MM.1S (cell line): ENCODE data around the gene MYRF.

Source experiments
- DNase-seq: peaks from one replicate; pipeline ENCODE4 v3.0.0-alpha.2; 2015
- H2AFZ ChIP-seq: fragments of 300-600 bp; sonication (generic); 2 replicates; pipeline ENCODE4 v1.6.0; 2016; ENCODE audit warnings: antibody characterized with exemption, low read length
- H3F3A ChIP-seq: fragments of 300-600 bp; sonication (generic); 2 replicates; pipeline ENCODE4 v1.6.1; 2016; ENCODE audit warnings: mild to moderate bottlenecking, antibody characterized with exemption, low read length, moderate library complexity, mixed read lengths; ENCODE audit not compliant: insufficient read depth
- H3K27ac ChIP-seq: fragments of 300-600 bp; sonication (generic); 2 replicates; pipeline ENCODE4 v1.5.1; 2016; ENCODE audit warnings: mild to moderate bottlenecking, low read length
- H3K27me3 ChIP-seq: fragments of 300-600 bp; sonication (generic); replicated peaks from 2 replicates; pipeline ENCODE4 v1.6.0; 2016; ENCODE audit warnings: low read length; ENCODE audit not compliant: insufficient read depth
- H3K36me3 ChIP-seq: fragments of 300-600 bp; sonication (generic); replicated peaks from 2 replicates; pipeline ENCODE4 v1.6.1; 2016; ENCODE audit warnings: mild to moderate bottlenecking, low read length, mixed read lengths; ENCODE audit not compliant: insufficient read depth
- H3K4me1 ChIP-seq: fragments of 300-600 bp; sonication (generic); 2 replicates; pipeline ENCODE4 v1.6.1; 2016; ENCODE audit warnings: low read length, mixed read lengths
- H3K4me2 ChIP-seq: fragments of 300-600 bp; sonication (generic); 2 replicates; pipeline ENCODE4 v1.6.0; 2016; ENCODE audit warnings: low read depth, low read length
- H3K4me3 ChIP-seq: fragments of 300-600 bp; sonication (generic); 2 replicates; pipeline ENCODE4 v1.5.1; 2016; ENCODE audit warnings: low read length, mixed read lengths
- H3K79me2 ChIP-seq: fragments of 300-600 bp; sonication (generic); 2 replicates; pipeline ENCODE4 v1.6.1; 2016; ENCODE audit warnings: mixed run types, low read length, mixed read lengths
- H3K9ac ChIP-seq: fragments of 300-600 bp; sonication (generic); 2 replicates; pipeline ENCODE4 v1.6.1; 2016; ENCODE audit warnings: low read length, mixed read lengths
- H3K9me2 ChIP-seq: fragments of 300-600 bp; sonication (generic); replicated peaks from 2 replicates; pipeline ENCODE4 v1.6.1; 2016; ENCODE audit warnings: mild to moderate bottlenecking, low read length, mixed read lengths; ENCODE audit not compliant: insufficient read depth
- H3K9me3 ChIP-seq: fragments of 300-600 bp; sonication (generic); replicated peaks from 2 replicates; pipeline ENCODE4 v1.6.1; 2016; ENCODE audit warnings: mild to moderate bottlenecking, low read length, mixed read lengths; ENCODE audit not compliant: insufficient read depth
- H4K20me1 ChIP-seq: fragments of 300-600 bp; sonication (generic); 2 replicates; pipeline ENCODE4 v1.6.1; 2016; ENCODE audit warnings: mild to moderate bottlenecking, low read length, moderate library complexity, mixed read lengths; ENCODE audit not compliant: insufficient read depth
- CTCF ChIP-seq: fragments of 300-600 bp; sonication (generic); IDR thresholded peaks from 2 replicates; pipeline ENCODE4 v1.5.1; 2016; ENCODE audit warnings: antibody characterized with exemption, low read length, mixed read lengths
- EZH2 ChIP-seq: fragments of 300-600 bp; sonication (generic); optimal IDR thresholded peaks from 2 replicates; pipeline ENCODE3; 2017; ENCODE audit warnings: low read depth, mild to moderate bottlenecking, antibody characterized with exemption, low read length, mixed read lengths
- EZH2phosphoT487 ChIP-seq: fragments of 300-600 bp; sonication (generic); IDR thresholded peaks from 2 replicates; pipeline ENCODE4 v1.6.1; 2018; ENCODE audit warnings: antibody characterized with exemption, low read length

MYRF gene

DNA sequence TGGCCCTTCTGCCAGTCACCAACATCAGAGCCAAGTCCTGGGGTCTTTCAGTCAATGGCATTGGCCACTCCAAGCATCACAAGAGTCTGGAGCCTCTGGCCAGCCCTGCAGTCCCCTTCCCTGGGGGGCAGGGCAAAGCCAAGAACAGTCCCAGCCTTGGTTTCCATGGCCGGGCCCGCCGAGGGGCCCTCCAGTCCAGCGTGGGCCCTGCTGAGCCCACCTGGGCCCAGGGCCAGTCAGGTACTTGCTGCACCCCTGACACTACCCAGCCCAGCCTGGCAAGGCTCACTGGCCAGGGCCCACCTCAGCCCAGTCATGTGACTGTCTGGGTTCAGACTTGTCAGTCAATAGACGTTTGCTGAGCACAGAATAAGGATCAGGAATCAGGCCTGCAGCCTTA lies 29.1 kb downstream of the MYRF start:
- DNase-seq = no peak
- Histone ChIP-seq H2AFZ (no peak overlapping the region), H3K79me2 (no peaks in the 10 kb centered on the region), H3K4me2 (no peak overlapping the region), H3K9ac (no peak overlapping the region), H3K27me3 (no peaks in the 10 kb centered on the region), H3K4me3 (no peak overlapping the region), H3K36me3 (no peaks in the 10 kb centered on the region), H3K9me3 (no peaks in the 10 kb centered on the region), H3F3A (no peaks in the 10 kb centered on the region), H3K4me1 (no peaks in the 10 kb centered on the region), H4K20me1 (no peaks in the 10 kb centered on the region), H3K27ac (no peak overlapping the region), H3K9me2 (no peaks in the 10 kb centered on the region)
- TF ChIP-seq CTCF = no peak
- TF ChIP-seq EZH2 = no peak
- no peak for TF ChIP-seq EZH2phosphoT487

GRCh38 chr11:61782299-61782698 lies 29.9 kb downstream of the MYRF start:
- Histone ChIP-seq H3K36me3 (no peaks in the 10 kb centered on the region), H4K20me1 (no peaks in the 10 kb centered on the region)
- TF ChIP-seq EZH2 = no peak
- no peak for TF ChIP-seq EZH2phosphoT487
- no peak for TF ChIP-seq CTCF

GRCh38 chr11:61782841-61783240 lies 30.4 kb downstream of the MYRF start:
- Histone ChIP-seq H3K27me3 (no peaks in the 10 kb centered on the region), H3K36me3 (no peaks in the 10 kb centered on the region), H3K9me3 (no peaks in the 10 kb centered on the region), H3K9ac (no peak overlapping the region), H3F3A (no peaks in the 10 kb centered on the region), H2AFZ (no peak overlapping the region), H3K4me3 (no peak overlapping the region), H3K4me2 (no peak overlapping the region), H3K27ac (no peak overlapping the region), H4K20me1 (no peaks in the 10 kb centered on the region), H3K79me2 (peaks cover 2% of the 10 kb centered on the region; the same call in 1 of the 2 replicates), H3K4me1 (no peaks in the 10 kb centered on the region), H3K9me2 (no peaks in the 10 kb centered on the region)
- no peak for DNase-seq
- TF ChIP-seq EZH2phosphoT487 (no peak), CTCF (no peak), EZH2 (no peak)

More at GRCh38 chr11:61782299-61782698, 29.9 kb downstream of the MYRF start:
- Histone ChIP-seq H3K4me1 (no peaks in the 10 kb centered on the region), H3F3A (no peaks in the 10 kb centered on the region), H3K79me2 (no peaks in the 10 kb centered on the region), H3K9ac (no peak overlapping the region), H3K9me2 (no peaks in the 10 kb centered on the region), H3K27ac (no peak overlapping the region), H3K4me3 (no peak overlapping the region), H3K9me3 (no peaks in the 10 kb centered on the region), H3K27me3 (no peaks in the 10 kb centered on the region), H3K4me2 (no peak overlapping the region), H2AFZ (no peak overlapping the region)
- DNase-seq = no peak
